WERI-Rb-1 (cell line): ENCODE data around the gene MAST4.

Experiments used
- DNase-seq: peaks from one replicate; pipeline ENCODE4 v3.0.0-alpha.2; 2020
- H3K27ac ChIP-seq: fragments of 250-450 bp; sonication (Bioruptor Pico); 2 replicates; pipeline ENCODE4 v1.5.1; 2020; ENCODE audit warnings: mild to moderate bottlenecking, moderate library complexity
- H3K27me3 ChIP-seq: fragments of 250-450 bp; sonication (Bioruptor Pico); 2 replicates; pipeline ENCODE4 v1.5.1; 2021; ENCODE audit warnings: mild to moderate bottlenecking, low read depth, moderate library complexity; ENCODE audit not compliant: insufficient read depth, severe bottlenecking
- H3K36me3 ChIP-seq: fragments of 250-450 bp; sonication (Bioruptor Pico); 2 replicates; pipeline ENCODE4 v1.5.1; 2020; ENCODE audit warnings: mild to moderate bottlenecking, moderate library complexity
- H3K4me3 ChIP-seq: 2 replicates; pipeline ENCODE4 v1.5.1; 2011; ENCODE audit warnings: low read depth, mild to moderate bottlenecking, control low read depth, low read length
- H3K9me3 ChIP-seq: fragments of 250-450 bp; sonication (Bioruptor Pico); 2 replicates; pipeline ENCODE4 v1.5.1; 2021; ENCODE audit warnings: mild to moderate bottlenecking, moderate library complexity; ENCODE audit not compliant: severe bottlenecking
- CTCF ChIP-seq: IDR thresholded peaks from 2 replicates; pipeline ENCODE4 v1.5.1; 2011; ENCODE audit warnings: low read depth, mild to moderate bottlenecking, control low read depth, inconsistent platforms, low read length

The MAST4 gene

GRCh38 chr5:66947458-66947857, 351.3 kb downstream of the MAST4 start:
- H3K27ac ChIP-seq, result no peak overlapping the region
- DNase-seq, result no peak
- no peaks in the 10 kb centered on the region for H3K36me3 ChIP-seq
- no peaks in the 10 kb centered on the region for H3K27me3 ChIP-seq
- H3K9me3 ChIP-seq, result no peaks in the 10 kb centered on the region
- TF ChIP-seq CTCF, result no peak
- no peak overlapping the region for H3K4me3 ChIP-seq

- H3K9me3 ChIP-seq, result no peaks in the 10 kb centered on the region
- no peak for TF ChIP-seq CTCF
- DNase-seq, result no peak
- H3K36me3 ChIP-seq, result no peaks in the 10 kb centered on the region
- H3K27me3 ChIP-seq, result no peaks in the 10 kb centered on the region
- no peak overlapping the region for H3K27ac ChIP-seq
- H3K4me3 ChIP-seq, result no peak overlapping the region
Observed at GRCh38 chr5:66949066-66949465, 352.9 kb downstream of the MAST4 start.

- H3K36me3 ChIP-seq, result no peaks in the 10 kb centered on the region
- H3K4me3 ChIP-seq, result no peak overlapping the region
- H3K27ac ChIP-seq, result no peak overlapping the region
- no peak for TF ChIP-seq CTCF
- no peak for DNase-seq
- H3K9me3 ChIP-seq, result no peaks in the 10 kb centered on the region
- no peaks in the 10 kb centered on the region for H3K27me3 ChIP-seq
Observed at GRCh38 chr5:66952153-66952552, 356.0 kb downstream of the MAST4 start.

- no peak for TF ChIP-seq CTCF
- H3K36me3 ChIP-seq, result no peaks in the 10 kb centered on the region
- no peaks in the 10 kb centered on the region for H3K27me3 ChIP-seq
- H3K27ac ChIP-seq, result no peak overlapping the region
- H3K4me3 ChIP-seq, result no peak overlapping the region
- no peak for DNase-seq
- no peaks in the 10 kb centered on the region for H3K9me3 ChIP-seq
Observed at GRCh38 chr5:66956439-66956838, 360.2 kb downstream of the MAST4 start.

GRCh38 chr5:66958201-66958979, 362.2 kb downstream of the MAST4 start:
- Histone ChIP-seq H3K4me3 (no peak overlapping the region), H3K27me3 (no peaks in the 10 kb centered on the region), H3K36me3 (no peaks in the 10 kb centered on the region), H3K27ac (no peak overlapping the region), H3K9me3 (no peaks in the 10 kb centered on the region)
- no peak for TF ChIP-seq CTCF
- DNase-seq, result no peak
